Muscle of arm (tissue), 12 donors: Measurements from ENCODE around the gene HYAL2. TPM values are rescaled to one million over a fixed set of nuclear protein-coding genes. Genes with fewer than 3 reads are reported as not detected.
"Not testable (repeated sequence)": the region's sequence is repeated elsewhere in the genome, so short reads cannot be mapped to it uniquely, and the experiment has no call there.

ENCODE experiments used
- DNase-seq: peaks from one replicate; pipeline ENCODE4 v3.0.0-alpha.2; 2013
- polyA plus RNA-seq, 12 donors: library from polyadenylated mRNA; unstranded; fragments of 120-200 nt; gene quantifications; one replicate each; pipeline ENCODE4 v1.2.1, GENCODE V29; 2013; ENCODE audit not compliant: insufficient read length in 12 of 12

The HYAL2 gene
- polyA plus RNA-seq, 12 donors, result 30.9 to 43.9 (median 36.9) TPM; not detected in 1

GRCh38 chr3:50272911-50273688 lies 49.4 kb downstream of the HYAL2 start:
- DNase-seq, result peak; percentile 89

- DNase-seq, result not testable (repeated sequence)
Observed at GRCh38 chr3:50272538-50272910, 50.0 kb downstream of the HYAL2 start.

- no peak for DNase-seq
Observed at GRCh38 chr3:50271314-50271936, 51.1 kb downstream of the HYAL2 start.

- no peak for DNase-seq
Observed at GRCh38 chr3:50270422-50271224, 51.9 kb downstream of the HYAL2 start.

GRCh38 chr3:50269977-50270413 lies 52.5 kb downstream of the HYAL2 start:
- DNase-seq, result no peak

- no peak for DNase-seq
Observed at GRCh38 chr3:50269460-50269859, 53.1 kb downstream of the HYAL2 start.

- DNase-seq, result no peak
Observed at GRCh38 chr3:50268703-50269451, 53.7 kb downstream of the HYAL2 start, which contains the start of gene SEMA3B. Gene SEMA3B (plus strand): TSS chr3:50269147. CDS start chr3:50269241, 94 bp downstream.

GRCh38 chr3:50268276-50268675 lies 54.3 kb downstream of the HYAL2 start:
- no peak for DNase-seq

Other genes starting within 250 kb of the HYAL2 start
- 100 to 1,000 TPM in 11 of 12 donors, not detected in 1; 122 to 278 (median 156) TPM for gene RBM5, start 233.8 kb downstream of the HYAL2 start, polyA plus RNA-seq
- gene SEMA3F, start 167.4 kb downstream of the HYAL2 start, polyA plus RNA-seq, result 10 to 100 TPM in 9 of 12 donors, 1 to 10 TPM in 2, not detected in 1; 6.4 to 70.8 (median 14.0) TPM
- gene GNAT1, start 131.1 kb downstream of the HYAL2 start, polyA plus RNA-seq, result under 1 TPM in 3 of 12 donors, not detected in 9; 0.08 to 0.23 (median 0.21) TPM
- 1 to 10 TPM in 10 of 12 donors, not detected in 2; 1.3 to 4.3 (median 3.1) TPM for gene SLC38A3, start 117.5 kb downstream of the HYAL2 start, polyA plus RNA-seq
- gene GNAI2, start 86.5 kb downstream of the HYAL2 start, polyA plus RNA-seq, result 100 to 1,000 TPM; 153 to 270 (median 174) TPM
- 10 to 100 TPM in 11 of 12 donors, not detected in 1; 30.1 to 92.7 (median 35.2) TPM for gene SEMA3B, start 53.6 kb downstream of the HYAL2 start, polyA plus RNA-seq
- gene LSMEM2, start 43.7 kb downstream of the HYAL2 start, polyA plus RNA-seq, result 10 to 100 TPM in 10 of 12 donors, 1 to 10 TPM in 1, not detected in 1; 8.2 to 40.8 (median 26.1) TPM
- gene IFRD2, start 30.3 kb downstream of the HYAL2 start, polyA plus RNA-seq, result 10 to 100 TPM in 11 of 12 donors, not detected in 1; 33.8 to 53.7 (median 48.0) TPM
- 1 to 10 TPM in 10 of 12 donors, not detected in 2; 1.2 to 4.4 (median 2.1) TPM for gene HYAL3, start 23.3 kb downstream of the HYAL2 start, polyA plus RNA-seq
- gene NAA80, start 23.3 kb downstream of the HYAL2 start, polyA plus RNA-seq, result 10 to 100 TPM in 1 of 12 donors, 1 to 10 TPM in 9, not detected in 2; 4.5 to 12.5 (median 6.1) TPM
- 1 to 10 TPM in 8 of 12 donors, under 1 TPM in 2, not detected in 2; 0.95 to 3.3 (median 1.8) TPM for gene HYAL1, start 19.2 kb downstream of the HYAL2 start, polyA plus RNA-seq
- gene TUSC2, start 5.5 kb upstream of the HYAL2 start, polyA plus RNA-seq, result 10 to 100 TPM in 11 of 12 donors, not detected in 1; 12.5 to 45.3 (median 15.9) TPM
- 10 to 100 TPM in 11 of 12 donors, not detected in 1; 26.1 to 42.4 (median 33.0) TPM for gene RASSF1, start 18.1 kb upstream of the HYAL2 start, polyA plus RNA-seq
- 1 to 10 TPM in 3 of 12 donors, under 1 TPM in 7, not detected in 2; 0.65 to 1.7 (median 0.83) TPM for gene ZMYND10, start 23.0 kb upstream of the HYAL2 start, polyA plus RNA-seq
- gene NPRL2, start 28.0 kb upstream of the HYAL2 start, polyA plus RNA-seq, result 10 to 100 TPM in 10 of 12 donors, 1 to 10 TPM in 1, not detected in 1; 7.5 to 21.8 (median 18.0) TPM
- gene CYB561D2, start 28.1 kb upstream of the HYAL2 start, polyA plus RNA-seq, result 1 to 10 TPM in 10 of 12 donors, not detected in 2; 4.3 to 7.8 (median 6.7) TPM
- 10 to 100 TPM in 11 of 12 donors, not detected in 1; 19.5 to 29.1 (median 22.9) TPM for gene TMEM115, start 36.8 kb upstream of the HYAL2 start, polyA plus RNA-seq
- 10 to 100 TPM in 2 of 12 donors, 1 to 10 TPM in 9, not detected in 1; 5.0 to 12.5 (median 7.7) TPM for gene CACNA2D2, start 180.9 kb upstream of the HYAL2 start, polyA plus RNA-seq
- 10 to 100 TPM in 11 of 12 donors, not detected in 1; 13.0 to 24.8 (median 17.3) TPM for gene C3orf18, start 245.0 kb upstream of the HYAL2 start, polyA plus RNA-seq
- gene HEMK1, start 246.8 kb upstream of the HYAL2 start, polyA plus RNA-seq, result 10 to 100 TPM in 11 of 12 donors, not detected in 1; 14.6 to 21.7 (median 17.0) TPM